Lower lobe of right lung (tissue), 2 donors: ENCODE measurements around the gene KCNJ9. TPM values are rescaled to one million over a fixed set of nuclear protein-coding genes. Genes with fewer than 3 reads are reported as not detected.

Experiments
- ATAC-seq, 2 donors: fragments of 200-7000 bp; cut with Tn5 transposase; one replicate each; pipeline ENCODE4 v1.9.1; 2020 to 2022; ENCODE audit warnings: mild to moderate bottlenecking in 2 of 2, moderate library complexity in 2 of 2
- DNase-seq: peaks from one replicate; pipeline ENCODE4 v3.0.0-alpha.2; 2020
- H3K27ac ChIP-seq: fragments of 200-600 bp; one replicate; pipeline ENCODE4 v1.8.0; 2022
- H3K27me3 ChIP-seq: fragments of 200-600 bp; one replicate; pipeline ENCODE4 v1.8.0; 2022; ENCODE audit warnings: low read depth
- H3K36me3 ChIP-seq: fragments of 200-600 bp; one replicate; pipeline ENCODE4 v1.8.0; 2022; ENCODE audit warnings: mild to moderate bottlenecking
- H3K4me1 ChIP-seq: fragments of 200-600 bp; one replicate; pipeline ENCODE4 v1.8.0; 2022
- H3K4me3 ChIP-seq: fragments of 200-600 bp; one replicate; pipeline ENCODE4 v1.8.0; 2022; ENCODE audit warnings: mild to moderate bottlenecking
- H3K9me3 ChIP-seq: fragments of 200-600 bp; one replicate; pipeline ENCODE4 v1.8.0; 2022
- intact Hi-C: fragments of 100-400 bp; cut with DNase I; formaldehyde crosslinking; loops from one replicate; pipeline ENCODE4 v1.11.0; 2022
- total RNA-seq: library from RNA; stranded (reverse); fragmentation: NEBNext Ultra II Directional; extraction: Animal tissue kit (Norgen Biotek cat#: 25700); gene quantifications from one replicate; pipeline ENCODE4 v1.2.1, GENCODE V29; 2021
- TF ChIP-seq, protein P1 (sequence below): fragments of 200-600 bp; IDR thresholded peaks from one replicate; pipeline ENCODE4 v1.8.0; 2022; ENCODE audit warnings: antibody characterized with exemption, mild to moderate bottlenecking
- donor health status: DM: no; HTN: yes; CAD: no; lungs with severe emphysema.

Gene KCNJ9
- total RNA-seq, 1 donor from 2014 or later: not detected

DNA sequence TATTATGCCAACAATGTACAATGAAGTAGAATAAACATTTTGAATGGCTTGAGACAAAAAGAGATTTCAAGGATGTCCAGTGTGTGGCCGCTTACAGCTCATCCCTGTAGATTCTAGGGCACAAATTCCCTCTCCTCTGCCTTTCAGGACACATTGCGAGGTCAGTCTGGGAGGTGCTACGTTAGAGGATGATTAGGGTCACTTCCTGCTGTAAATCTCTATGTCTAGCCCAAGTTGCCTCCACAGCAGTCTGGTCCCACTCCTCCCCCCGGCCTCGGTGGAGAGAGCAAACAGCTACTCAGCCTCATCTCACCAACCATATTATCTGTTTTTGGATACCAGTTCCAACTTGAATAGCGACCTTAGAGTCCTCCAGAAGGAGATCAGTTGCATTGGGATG, 28.4 kb upstream of the KCNJ9 start:
- intact Hi-C loops: no loop called here
- no peak for DNase-seq
- ATAC-seq: no peak

DNA sequence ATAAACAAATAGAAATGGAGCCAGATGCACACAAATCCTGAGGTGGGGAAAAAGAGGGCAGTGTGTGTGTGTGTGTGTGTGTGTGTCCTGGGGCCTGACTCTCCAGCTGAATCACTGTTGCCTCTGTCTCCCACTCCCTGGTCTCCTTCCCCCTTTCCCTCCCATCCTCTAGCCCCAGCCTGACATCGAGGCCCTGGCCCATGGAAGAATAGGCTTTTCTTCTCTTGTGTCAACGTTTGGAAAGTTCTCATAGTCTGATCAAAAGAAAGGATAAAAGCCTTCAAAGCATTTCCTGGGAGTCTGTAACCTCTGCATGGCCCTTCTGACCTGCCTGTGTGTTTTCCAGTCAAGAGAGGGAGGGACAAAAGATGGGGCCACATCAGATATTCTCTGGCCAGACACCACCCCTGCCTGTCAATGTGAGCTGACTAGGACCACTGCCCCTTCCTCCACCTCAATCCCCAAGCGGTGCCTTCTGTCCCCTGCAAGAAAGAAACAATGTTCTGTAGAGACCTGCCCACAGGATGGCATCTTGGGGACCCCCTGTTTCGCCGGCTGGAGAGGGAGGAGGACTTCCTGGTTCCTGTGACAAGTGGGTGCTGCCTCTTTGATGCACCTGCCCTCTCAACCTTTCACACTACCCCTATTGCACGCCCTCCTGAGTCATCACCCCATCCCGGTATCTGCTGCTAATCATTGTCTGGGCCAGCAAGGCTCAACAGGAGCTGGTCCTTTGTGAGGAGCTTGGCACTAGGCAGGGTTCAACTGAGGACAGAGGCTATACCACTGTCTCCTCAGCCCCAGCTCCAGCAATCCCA, 27.6 kb upstream of the KCNJ9 start:
- no peaks in the 10 kb centered on the region for H3K36me3 ChIP-seq
- H3K4me3 ChIP-seq: no peak overlapping the region
- no peaks in the 10 kb centered on the region for H3K9me3 ChIP-seq
- no peaks in the 10 kb centered on the region for H3K4me1 ChIP-seq
- ATAC-seq (no peak), DNase-seq (no peak)
- peaks cover 4% of the 10 kb centered on the region for H3K27me3 ChIP-seq
- TF ChIP-seq, protein P1, sequence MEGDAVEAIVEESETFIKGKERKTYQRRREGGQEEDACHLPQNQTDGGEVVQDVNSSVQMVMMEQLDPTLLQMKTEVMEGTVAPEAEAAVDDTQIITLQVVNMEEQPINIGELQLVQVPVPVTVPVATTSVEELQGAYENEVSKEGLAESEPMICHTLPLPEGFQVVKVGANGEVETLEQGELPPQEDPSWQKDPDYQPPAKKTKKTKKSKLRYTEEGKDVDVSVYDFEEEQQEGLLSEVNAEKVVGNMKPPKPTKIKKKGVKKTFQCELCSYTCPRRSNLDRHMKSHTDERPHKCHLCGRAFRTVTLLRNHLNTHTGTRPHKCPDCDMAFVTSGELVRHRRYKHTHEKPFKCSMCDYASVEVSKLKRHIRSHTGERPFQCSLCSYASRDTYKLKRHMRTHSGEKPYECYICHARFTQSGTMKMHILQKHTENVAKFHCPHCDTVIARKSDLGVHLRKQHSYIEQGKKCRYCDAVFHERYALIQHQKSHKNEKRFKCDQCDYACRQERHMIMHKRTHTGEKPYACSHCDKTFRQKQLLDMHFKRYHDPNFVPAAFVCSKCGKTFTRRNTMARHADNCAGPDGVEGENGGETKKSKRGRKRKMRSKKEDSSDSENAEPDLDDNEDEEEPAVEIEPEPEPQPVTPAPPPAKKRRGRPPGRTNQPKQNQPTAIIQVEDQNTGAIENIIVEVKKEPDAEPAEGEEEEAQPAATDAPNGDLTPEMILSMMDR: no peak
- intact Hi-C loops: no loop called here
- H3K27ac ChIP-seq: no peak overlapping the region

More for the DNA sequence above, 28.4 kb upstream of the KCNJ9 start:
- Histone ChIP-seq H3K27me3 (peaks cover 4% of the 10 kb centered on the region), H3K36me3 (no peaks in the 10 kb centered on the region), H3K9me3 (no peaks in the 10 kb centered on the region), H3K4me3 (no peak overlapping the region), H3K4me1 (no peaks in the 10 kb centered on the region), H3K27ac (no peak overlapping the region)
- TF ChIP-seq, protein P1: no peak

DNA sequence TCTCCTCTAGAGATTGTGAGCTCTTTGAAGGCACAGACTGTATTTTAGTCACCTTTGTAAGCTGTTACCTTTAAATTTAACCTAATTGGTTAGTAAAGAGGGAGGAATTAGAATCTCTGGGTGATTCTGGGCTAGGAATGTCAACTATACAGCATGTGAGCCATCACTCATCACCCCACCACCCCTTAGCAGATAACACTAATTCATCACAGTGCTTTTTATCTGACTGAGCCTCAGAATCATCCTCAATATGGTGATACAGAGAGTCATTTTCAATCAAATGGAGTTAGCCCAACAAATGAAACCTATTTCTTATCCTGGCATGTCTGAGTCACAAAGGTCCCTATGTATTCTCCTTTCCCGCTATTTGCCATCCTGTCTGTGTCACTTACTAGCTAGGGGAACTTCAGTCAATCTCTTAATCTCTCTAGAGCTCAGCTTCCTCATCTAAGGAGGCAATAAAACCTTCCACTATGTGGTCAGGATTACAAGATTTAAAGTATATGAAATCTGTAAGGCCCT, 24.6 kb upstream of the KCNJ9 start:
- no peak overlapping the region for H3K4me3 ChIP-seq
- peaks cover 4% of the 10 kb centered on the region for H3K27me3 ChIP-seq
- no peaks in the 10 kb centered on the region for H3K36me3 ChIP-seq
- H3K9me3 ChIP-seq: no peaks in the 10 kb centered on the region
- TF ChIP-seq, protein P1: no peak
- intact Hi-C loops: no loop called here
- no peak for ATAC-seq
- no peaks in the 10 kb centered on the region for H3K4me1 ChIP-seq
- H3K27ac ChIP-seq: no peak overlapping the region
- DNase-seq: no peak

DNA sequence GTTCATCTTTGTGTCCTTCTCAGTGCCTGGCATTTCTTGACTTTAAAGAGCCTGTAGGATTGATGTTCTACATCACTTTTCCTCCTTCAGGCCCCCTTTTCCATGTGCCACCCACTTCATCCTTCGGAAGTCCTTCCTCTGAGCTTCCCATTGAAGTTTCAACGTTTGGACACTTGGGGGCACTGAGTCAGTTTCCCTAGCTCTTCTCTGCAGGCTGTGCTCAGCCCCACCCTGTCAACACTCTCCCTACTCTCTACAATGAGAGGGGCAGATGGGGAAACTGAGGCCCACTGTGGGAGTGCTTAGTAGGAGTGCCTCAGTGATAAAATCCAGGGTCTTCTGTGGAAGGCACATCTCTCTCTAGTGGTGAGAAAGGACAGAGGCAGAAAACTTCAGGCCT, 23.3 kb upstream of the KCNJ9 start:
- TF ChIP-seq, protein P1: peak; percentile 26
- peaks cover 9% of the 10 kb centered on the region for H3K27me3 ChIP-seq
- intact Hi-C loops: no loop called here
- no peak for ATAC-seq
- H3K9me3 ChIP-seq: no peaks in the 10 kb centered on the region
- no peaks in the 10 kb centered on the region for H3K36me3 ChIP-seq
- no peak overlapping the region for H3K27ac ChIP-seq
- H3K4me1 ChIP-seq: no peaks in the 10 kb centered on the region
- H3K4me3 ChIP-seq: no peak overlapping the region
- DNase-seq: no peak

DNA sequence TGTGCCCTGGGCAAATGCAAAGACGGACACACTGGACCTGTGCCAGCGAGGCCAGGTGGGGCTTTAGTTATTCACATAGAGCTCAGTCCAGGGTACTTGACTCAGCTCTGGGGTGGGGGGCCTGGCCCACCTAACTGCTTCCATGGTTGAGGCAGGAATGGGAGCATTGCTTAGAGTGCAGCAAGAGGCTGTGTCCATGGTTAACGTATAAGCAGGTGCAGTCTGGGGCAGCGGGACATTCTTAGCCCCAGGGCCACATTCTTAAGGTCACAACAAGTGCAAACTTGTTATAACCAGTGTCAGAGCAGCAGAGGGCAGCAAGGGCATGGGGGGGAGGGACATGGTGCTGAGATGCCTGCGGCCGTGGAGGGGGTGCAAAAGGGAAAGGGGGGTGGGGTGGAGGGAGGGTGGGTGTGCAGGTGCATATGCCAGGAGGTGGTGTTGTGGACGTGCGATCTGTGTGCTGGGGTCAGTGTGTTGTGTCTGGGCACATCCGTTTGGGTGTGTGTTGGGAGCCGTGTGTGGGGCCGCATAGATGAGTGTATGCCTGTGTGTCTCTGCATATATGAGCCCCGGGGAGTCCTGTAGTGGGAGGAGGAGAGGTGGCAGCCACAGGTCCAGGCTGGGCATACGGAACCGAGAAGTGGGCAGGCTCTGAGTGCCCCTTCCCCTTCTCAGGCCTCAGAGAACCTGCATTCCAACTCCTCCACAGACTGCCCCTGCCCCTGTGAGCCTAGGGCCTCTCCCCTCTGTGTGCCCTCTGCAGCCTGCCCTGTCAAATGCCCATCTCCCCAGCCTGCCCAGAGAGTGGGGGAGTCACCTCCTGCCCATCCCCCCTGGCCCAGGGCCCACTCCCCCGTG, 19.7 kb upstream of the KCNJ9 start:
- intact Hi-C loops: no loop called here
- Histone ChIP-seq H3K36me3 (no peaks in the 10 kb centered on the region), H3K4me3 (no peak overlapping the region), H3K9me3 (no peaks in the 10 kb centered on the region), H3K4me1 (no peaks in the 10 kb centered on the region), H3K27me3 (peaks cover 5% of the 10 kb centered on the region), H3K27ac (no peak overlapping the region)
- peak in 1 of 2 donors; percentile 17 for ATAC-seq
- TF ChIP-seq, protein P1: no peak
- DNase-seq: no peak
